HG02763 (cell line): ENCODE results near the gene SPDYE17.
"Not testable (repeated sequence)": the region's sequence is repeated elsewhere in the genome, so short reads cannot be mapped to it uniquely, and the experiment has no call there.

Experiments used
- ATAC-seq: cut with Tn5 transposase; IDR thresholded peaks from one replicate; pipeline ENCODE4 v1.9.1; 2021; ENCODE audit warnings: mild to moderate bottlenecking, moderate library complexity; ENCODE audit not compliant: unreplicated experiment

Gene SPDYE17, protein sequence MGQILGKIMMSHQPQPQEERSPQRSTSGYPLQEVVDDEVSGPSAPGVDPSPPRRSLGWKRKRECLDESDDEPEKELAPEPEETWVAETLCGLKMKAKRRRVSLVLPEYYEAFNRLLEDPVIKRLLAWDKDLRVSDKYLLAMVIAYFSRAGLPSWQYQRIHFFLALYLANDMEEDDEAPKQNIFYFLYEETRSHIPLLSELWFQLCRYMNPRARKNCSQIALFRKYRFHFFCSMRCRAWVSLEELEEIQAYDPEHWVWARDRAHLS

DNA sequence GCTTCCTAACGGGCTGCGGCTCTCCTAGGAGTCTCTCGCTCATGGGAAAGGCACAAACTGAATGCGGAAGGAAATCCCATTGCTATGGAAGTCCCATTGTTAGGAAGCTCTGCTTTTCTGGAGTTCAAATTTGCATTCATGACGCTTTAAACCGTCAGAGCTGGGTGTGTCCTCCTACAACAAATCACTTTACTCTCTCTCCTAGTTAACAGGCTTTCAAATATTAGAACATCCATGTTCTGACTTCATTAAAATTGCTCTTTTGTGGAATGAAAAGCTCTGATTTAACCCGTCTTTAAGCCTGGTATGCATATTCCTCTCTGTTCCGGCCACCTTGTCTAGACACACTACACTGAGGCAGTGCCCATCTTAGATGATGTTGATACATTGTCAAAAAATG is at the start of gene SPDYE17:
TSS of gene SPDYE17 (minus strand) at position 101 of the 400 bp plus-strand sequence. CDS start 1,791 bp downstream, outside the sequence.
- ATAC-seq, result not testable (repeated sequence)

DNA sequence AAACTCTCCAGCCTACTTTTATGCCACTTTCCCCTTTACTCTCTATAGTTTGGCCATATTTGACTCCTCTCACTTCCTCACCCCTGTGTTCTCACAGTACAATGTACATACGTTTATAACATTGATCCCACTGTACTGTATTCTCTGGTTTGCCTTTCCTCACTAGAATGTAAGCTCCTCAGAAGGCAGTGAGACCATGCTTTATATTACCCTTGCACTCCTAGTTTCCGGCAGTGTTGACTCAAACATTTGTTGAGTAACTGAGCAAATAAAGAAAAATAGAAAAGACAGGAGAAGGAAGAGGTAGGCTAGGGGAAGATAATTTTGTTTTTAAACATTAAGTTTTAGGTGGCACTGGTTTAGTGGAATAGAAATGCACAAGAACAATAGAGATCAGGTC is 48.1 kb upstream of the SPDYE17 start:
- not testable (repeated sequence) for ATAC-seq

DNA sequence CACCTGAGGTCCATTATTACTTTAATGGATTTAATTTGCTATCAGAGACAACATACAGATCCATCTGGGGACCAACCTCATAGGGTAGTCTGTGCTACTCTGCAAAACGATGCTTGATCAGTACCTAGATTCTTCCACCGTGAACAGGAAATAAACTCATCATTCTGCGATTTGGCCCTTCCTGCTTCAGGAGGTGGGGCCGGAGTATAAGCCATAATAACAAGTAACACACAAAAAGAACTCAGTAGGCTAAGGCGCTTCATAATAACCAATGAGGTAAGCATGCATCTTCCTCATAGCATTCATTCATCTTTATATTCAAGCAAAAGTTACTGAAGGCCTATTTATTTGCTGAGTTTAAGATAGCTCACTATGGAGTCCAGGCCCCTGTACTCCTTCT is 47.5 kb upstream of the SPDYE17 start:
- ATAC-seq, result not testable (repeated sequence)

DNA sequence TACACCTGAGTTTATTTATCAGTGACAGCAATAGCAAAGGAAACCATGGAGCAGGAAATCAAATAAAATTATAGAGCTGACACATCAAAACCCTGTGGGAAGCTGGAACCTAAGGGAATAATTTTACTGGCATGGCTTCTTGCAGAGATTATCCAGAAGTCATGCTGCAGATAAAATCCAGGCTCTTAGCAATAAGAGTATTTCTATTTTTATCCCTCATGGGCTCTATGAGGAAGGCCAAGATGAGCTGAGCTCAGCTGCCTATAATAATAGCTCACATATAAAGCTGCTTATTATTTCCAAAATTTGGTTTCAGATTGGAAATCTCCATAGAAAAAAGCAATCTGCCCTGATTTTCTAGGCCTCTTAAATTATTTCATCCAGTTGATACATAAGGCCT is 47.0 kb upstream of the SPDYE17 start:
- not testable (repeated sequence) for ATAC-seq

DNA sequence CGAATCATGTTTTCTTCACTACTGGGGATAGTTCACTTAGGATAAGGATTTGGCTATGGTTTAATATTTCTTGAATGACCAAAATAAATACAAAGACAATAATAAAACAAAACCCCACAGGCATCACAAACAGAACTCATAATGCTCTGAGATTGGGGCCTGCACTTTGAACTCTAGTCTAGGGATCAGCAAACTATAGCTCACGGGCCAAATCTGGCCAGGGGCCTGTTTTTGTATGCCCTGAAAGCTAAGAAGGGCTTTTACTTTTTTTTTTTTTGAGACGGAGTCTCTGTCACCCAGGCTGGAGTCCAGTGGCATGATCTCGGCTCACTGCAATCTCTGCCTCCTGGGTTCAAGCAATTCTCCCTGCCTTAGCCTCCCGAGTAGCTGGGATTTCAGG is 44.9 kb upstream of the SPDYE17 start:
- not testable (repeated sequence) for ATAC-seq

DNA sequence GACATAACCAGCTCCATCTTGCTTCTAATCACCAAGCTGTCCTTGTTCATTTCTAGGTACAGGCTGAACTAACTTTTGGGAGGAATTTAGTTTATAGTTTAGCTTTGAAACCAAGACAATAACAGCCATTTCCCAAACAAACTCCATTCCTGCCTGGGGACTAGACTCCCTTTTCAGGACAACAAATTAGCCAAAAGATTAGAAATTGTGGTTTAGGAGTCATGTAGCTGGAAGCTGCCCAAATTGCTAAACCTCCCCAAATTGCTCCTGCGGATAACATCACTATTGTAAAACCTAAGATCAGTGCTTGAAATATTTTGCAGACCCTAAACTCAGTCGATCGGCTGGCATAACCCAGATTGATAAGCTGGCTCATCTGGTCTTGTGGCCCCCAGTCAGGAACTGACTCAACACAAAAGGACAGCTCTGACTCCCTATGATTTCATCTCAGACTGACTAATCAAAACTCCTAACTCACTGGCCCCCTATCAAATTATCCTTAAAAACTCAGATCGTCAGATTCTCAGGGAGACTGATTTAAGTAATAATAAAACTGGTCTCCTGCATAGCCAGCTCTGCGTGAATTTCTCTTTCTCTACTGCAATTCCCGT is 42.7 kb upstream of the SPDYE17 start:
- not testable (repeated sequence) for ATAC-seq

DNA sequence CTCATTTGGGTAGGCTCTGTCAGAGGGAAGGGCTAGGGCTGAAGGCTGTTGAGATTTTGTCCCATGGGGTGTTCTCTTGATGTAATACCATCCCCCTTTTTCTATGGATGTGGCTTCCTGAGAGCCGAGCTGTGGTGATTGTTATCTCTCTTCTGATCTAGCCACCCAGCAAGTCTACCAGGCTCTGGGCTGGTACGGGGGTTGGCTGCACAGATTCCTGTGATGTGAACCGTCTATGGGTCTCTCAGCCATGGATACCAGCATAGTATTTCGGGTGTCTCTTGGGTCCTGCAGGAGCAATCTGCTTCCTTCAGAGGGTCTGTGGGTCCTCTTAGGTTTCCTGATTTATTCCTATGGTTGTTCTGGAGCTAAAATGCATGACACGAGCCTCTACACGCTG is 38.9 kb upstream of the SPDYE17 start:
- ATAC-seq, result not testable (repeated sequence)

DNA sequence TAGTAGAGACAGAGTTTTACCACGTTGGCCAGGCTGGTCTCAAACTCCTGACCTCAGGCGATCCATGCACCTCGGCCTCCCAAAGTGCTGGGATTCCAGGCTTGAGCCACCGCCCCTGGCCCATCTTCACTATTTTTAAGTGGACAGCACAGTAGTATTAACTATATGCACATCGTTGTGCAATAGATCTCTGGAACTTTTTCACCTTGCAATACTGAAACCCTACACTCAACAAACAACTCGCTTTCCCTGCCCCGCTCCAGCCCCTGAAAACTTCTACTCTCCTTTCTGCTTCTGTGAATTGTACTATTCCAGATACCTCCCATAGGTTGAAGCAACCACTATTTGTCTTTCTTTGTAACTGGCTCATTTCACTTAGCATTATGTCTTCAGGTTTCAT is 33.7 kb upstream of the SPDYE17 start:
- ATAC-seq, result not testable (repeated sequence)

DNA sequence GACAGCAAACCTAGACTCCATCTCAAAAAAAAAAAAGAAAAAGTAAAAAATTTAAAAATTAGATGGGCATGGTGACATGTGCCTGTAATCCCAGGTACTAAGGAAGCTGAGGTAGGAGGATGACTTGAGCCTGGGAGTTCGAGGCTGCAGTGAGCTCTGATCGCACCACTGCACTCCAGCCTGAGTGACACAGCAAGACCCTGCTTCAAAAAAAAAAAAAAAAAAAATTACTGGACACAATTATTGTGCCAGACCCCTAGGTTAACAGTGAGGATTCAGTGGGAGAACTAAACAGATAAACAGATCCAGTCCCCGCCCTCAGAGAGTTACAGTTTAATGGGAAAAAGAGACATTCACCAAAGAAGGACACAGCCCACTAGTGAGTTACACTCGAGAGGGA is 31.6 kb upstream of the SPDYE17 start:
- not testable (repeated sequence) for ATAC-seq

DNA sequence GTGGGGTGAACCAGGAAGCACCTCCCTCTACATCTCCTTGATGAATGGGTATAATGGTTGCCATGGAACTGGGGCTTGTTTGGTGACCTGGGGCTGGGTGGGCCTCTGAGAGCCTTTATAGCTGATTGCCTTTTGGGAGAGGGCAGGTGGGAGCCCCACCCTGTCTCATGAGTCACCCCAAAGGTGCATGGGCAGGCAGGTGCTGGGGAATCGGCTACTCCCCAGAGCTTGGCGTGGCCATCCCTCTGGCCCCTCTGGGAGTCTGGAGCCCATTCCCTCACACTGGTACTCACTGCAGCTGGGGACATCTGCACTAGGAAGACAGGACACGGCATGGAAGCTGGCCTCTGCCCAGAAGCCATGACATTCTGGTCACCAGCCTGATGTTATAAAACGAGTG is 30.4 kb upstream of the SPDYE17 start, which contains the start of gene SPDYE18:
TSS of gene SPDYE18 (minus strand) at position 2 of the 400 bp plus-strand sequence. CDS start 2,046 bp downstream, outside the sequence.
- not testable (repeated sequence) for ATAC-seq

DNA sequence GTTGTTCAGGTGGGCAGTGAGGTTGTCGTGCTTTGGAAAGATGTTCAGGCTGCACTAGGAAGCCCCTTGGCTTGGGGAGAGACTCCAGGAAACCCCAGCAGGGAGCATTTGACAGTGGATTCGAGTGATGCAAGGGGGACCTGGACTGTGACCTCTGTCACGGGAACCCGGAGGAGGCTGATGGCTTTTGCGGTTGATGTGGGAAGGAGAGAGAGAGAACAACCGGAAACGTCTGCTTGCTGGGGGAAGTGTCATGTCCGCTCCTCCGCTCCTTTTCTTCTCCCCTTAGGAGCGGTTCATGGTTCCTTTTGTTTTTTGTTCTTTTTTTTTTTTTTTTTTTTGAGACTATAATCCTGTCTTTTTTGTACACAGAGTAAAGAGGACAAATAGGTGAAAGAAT is 5.8 kb downstream of the SPDYE17 start:
- not testable (repeated sequence) for ATAC-seq

DNA sequence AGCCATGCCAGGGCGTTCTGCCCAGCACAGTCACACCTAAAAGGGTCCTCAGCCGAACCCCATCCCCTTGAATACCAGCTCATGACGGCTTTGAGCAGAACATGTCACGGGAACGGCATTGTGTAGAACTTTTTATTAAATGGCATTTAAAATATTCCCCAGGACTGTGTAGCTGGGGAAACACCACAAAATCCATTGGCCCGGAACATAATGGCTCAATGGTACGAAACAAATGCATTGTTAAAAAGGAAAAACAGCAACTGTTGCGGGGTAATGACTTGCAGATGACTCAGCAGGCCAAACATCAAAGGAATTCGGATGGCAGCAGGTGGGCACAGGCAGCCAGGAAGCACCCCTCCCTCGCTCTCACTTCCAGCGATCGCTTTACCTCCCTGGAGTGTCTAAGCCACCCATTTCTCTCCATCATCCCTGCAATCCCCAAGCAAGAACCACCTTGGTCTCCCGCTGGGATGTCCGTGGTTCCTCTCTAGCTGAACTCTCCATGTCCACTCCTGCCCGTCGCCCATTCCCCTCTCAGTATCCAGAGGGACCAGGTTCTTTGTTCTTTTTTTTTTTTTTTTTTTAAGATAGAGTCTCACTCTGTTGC is 22.0 kb downstream of the SPDYE17 start:
- not testable (repeated sequence) for ATAC-seq

DNA sequence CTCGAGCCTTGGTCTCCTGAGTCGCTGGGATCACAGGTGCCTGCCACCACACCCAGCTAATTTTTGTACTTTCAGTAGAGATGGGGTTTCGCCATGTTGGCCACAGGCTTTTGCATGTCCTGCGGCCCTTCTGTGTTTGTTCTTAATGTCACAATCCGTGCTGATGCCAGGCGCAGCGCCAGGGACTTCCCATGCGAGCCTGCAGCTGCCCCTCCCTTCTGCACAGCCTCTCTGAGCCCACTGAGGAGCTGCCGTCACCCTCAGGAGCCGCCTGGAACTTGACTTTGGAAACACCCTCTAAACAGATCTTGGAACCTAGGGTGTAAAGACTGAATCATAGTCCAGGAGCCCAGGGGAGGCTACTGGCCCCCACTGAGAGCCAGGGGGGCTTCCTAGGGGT is 24.2 kb downstream of the SPDYE17 start:
- not testable (repeated sequence) for ATAC-seq

DNA sequence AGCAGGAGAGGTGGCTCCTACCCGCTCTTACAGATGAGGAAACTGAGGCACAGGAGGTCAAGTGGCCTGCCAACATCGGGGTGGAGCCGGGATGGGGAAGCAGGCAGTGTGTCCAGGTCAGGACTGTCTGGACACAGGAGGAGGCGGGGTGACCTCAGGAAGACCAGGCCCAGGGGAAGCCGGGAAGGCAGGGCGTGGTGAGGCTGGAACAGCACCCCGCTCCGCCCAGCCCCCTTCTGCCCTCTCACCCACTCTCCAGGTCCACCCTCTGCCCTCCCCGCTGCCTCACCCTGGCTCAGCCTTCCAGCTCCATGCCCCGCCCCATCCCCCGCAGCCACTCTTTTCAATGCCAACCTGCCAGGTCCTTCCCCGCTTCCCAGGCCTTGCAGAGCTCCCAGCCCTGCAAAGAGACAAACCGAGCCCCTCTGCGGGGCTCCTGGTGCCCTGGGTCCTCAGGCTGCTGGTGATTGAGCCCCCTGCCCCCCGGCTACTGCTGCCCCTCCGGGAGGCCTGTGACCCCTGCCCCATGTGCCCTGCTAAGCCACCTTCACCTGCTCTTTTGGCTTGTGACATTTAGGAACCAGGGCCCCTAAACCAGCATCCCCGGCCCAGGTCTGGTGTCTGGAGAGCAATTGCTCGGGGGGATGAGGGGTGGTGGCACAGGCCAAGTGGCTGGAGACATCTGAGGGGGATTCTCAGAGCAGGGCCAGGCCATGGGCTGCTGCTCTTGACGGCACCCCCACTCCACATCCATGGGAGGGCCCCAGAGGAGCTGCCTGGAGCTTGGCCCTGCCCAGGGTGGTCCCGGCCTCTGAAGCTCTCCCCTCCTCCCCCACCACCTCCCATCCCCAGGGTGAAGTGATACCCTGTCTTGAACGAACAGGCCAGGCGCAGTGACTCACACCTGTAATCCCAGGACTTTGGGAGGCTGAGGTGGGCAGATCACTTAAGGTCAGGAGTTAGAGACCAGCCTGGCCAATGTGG is 25.7 kb downstream of the SPDYE17 start:
- not testable (repeated sequence) for ATAC-seq

DNA sequence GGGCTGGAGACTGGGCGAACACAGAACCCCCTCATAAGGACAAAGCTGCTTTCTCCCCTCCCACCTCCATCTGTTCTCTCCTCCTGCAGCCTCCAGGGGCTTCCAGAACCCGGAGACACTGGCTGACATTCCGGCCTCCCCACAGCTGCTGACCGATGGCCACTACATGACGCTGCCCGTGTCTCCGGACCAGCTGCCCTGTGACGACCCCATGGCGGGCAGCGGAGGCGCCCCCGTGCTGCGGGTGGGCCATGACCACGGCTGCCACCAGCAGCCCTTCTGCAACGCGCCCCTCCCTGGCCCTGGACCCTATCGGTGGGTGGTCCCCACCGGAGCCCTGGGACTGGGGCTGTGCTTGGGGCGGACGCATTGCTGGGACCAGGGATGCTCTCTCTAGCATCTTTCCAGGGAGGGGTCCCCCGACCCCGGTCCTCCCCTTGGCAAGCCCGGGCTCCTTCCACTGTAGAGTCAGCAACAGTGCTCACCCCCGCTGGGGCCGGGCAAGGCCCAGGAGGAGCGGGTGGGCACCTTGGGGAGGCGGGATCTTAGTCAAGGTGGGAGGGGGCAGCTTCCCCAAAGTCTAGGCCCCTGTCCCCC is 26.6 kb downstream of the SPDYE17 start:
- not testable (repeated sequence) for ATAC-seq

DNA sequence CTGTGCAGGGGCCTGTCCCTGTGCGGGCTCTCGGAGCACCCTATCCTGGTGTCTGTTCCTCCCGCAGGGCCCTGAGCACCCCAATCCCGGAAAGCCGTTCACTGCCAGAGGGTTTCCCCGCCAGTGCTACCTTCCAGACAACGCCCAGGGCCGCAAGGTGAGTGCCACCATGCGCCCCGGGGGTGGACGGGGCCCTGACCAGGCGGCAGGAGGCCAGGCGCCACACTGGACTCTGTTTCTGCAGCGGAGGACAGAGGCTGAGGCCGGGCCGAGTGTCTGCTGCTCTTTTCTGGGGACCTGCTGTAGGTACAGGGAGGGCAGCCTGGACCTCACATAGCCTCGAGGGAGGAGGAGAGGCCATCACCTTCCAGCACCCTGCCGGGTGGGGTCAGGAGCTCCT is 28.0 kb downstream of the SPDYE17 start:
- not testable (repeated sequence) for ATAC-seq

DNA sequence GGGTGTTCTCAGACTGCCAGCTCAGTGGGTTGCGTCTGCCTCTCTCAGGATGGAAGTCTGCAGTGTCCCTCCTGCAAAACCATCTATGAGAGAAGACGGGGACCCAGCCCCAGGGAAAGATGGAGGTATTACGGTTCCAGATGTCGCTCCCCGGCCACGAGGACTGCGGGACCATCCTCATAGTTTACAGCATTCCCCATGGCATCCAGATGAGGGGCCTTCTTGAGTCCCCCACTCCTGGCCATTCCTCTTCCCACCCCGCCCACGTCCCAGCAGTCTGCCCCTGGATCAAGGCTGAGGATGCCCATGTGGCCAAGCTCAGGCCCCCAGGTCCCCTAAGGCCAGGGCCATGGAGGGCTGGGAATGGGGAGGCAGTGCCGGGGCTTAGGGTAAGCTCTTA is 28.9 kb downstream of the SPDYE17 start:
- ATAC-seq, result not testable (repeated sequence)

DNA sequence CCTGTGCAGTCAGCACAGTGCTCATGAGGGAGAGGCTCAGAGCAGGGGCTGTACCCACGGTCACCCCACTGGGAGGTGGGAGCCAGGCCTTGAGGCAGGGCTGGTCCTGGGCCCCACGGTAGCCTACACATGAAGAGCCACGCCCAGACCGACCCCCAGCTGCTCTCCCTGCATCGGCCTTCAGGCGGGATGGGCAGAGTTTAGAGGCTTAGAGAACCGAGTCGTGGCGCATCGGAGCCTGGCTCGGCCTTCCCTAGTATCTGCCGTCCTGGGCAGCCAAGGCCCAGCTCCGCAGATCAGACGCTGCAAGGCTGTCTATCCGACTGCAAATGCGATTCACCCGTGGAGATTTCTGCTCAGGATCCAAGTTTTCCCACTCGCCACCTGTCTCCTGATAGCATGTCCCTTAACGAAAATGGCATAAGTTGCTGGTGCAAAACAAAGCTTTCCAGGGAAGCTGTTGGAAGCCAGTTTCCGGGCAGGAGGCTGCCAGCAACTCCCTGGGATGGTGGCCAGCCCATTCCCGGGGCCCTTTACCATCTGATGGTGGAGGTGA is 29.4 kb downstream of the SPDYE17 start:
- not testable (repeated sequence) for ATAC-seq

DNA sequence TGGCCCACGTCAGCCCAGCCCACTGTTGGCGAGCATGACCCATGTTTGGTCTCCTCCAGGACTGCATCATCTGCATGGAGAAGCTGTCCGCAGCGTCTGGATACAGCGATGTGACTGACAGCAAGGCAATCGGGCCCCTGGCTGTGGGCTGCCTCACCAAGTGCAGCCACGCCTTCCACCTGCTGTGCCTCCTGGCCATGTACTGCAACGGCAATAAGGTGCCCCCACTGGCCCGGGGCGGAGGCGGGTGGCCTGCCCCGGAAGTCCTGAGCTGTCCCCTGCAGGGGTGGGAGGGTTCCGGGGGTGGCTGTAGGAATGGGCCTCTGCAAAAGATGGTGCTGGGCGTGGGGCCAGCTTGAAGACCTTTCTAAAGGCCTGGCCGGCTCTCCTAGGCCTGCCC is 30.1 kb downstream of the SPDYE17 start:
- ATAC-seq, result not testable (repeated sequence)
